GM12801 (cell line): ENCODE results near the gene CAMTA1.

Experiments used
- TF ChIP-seq, protein P1 (sequence below): IDR thresholded peaks from one replicate; pipeline ENCODE4 v1.5.1; 2011; ENCODE audit warnings: control low read depth; ENCODE audit not compliant: insufficient read length; ENCODE audit errors: extremely low read depth

CAMTA1 gene

GRCh38 chr1:7046314-7046713, 261.1 kb downstream of the CAMTA1 start:
- TF ChIP-seq, protein P1, sequence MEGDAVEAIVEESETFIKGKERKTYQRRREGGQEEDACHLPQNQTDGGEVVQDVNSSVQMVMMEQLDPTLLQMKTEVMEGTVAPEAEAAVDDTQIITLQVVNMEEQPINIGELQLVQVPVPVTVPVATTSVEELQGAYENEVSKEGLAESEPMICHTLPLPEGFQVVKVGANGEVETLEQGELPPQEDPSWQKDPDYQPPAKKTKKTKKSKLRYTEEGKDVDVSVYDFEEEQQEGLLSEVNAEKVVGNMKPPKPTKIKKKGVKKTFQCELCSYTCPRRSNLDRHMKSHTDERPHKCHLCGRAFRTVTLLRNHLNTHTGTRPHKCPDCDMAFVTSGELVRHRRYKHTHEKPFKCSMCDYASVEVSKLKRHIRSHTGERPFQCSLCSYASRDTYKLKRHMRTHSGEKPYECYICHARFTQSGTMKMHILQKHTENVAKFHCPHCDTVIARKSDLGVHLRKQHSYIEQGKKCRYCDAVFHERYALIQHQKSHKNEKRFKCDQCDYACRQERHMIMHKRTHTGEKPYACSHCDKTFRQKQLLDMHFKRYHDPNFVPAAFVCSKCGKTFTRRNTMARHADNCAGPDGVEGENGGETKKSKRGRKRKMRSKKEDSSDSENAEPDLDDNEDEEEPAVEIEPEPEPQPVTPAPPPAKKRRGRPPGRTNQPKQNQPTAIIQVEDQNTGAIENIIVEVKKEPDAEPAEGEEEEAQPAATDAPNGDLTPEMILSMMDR = no peak

GRCh38 chr1:7046891-7047290, 261.6 kb downstream of the CAMTA1 start:
- TF ChIP-seq, protein P1 = no peak

DNA sequence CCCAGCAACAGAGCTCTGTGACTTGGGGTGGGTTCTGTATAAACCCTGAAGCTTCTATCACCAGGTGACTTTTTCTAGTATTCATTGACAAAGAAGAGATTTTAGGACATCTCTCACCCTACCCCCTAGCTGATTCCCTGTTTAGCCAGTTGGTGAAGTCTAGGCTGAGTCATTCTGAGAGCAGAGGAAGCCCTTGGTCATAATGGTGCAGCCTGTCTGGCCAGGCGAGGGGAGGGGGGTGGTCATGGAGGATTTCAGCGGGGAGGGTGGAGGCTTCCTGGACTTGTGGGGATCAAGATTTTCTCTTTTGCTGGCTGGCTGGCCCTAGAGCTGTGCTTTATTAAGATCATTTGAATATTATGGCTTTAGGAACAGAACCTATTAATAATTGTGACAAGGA, 262.6 kb downstream of the CAMTA1 start:
- TF ChIP-seq, protein P1 = no peak

- TF ChIP-seq, protein P1 = no peak
Measured at GRCh38 chr1:7048395-7048794, 263.1 kb downstream of the CAMTA1 start.

- TF ChIP-seq, protein P1 = no peak
Measured at GRCh38 chr1:7049913-7050625, 264.8 kb downstream of the CAMTA1 start.

- TF ChIP-seq, protein P1 = no peak
Measured at GRCh38 chr1:7050751-7051665, 265.8 kb downstream of the CAMTA1 start.

GRCh38 chr1:7052701-7053100, 267.4 kb downstream of the CAMTA1 start:
- TF ChIP-seq, protein P1 = no peak
